Measurements from ENCODE around the gene C1orf105.

GRCh38 chr1:172388490-172388889, 32.0 kb upstream of the C1orf105 start:
- TF ChIP-seq CTCF (conservative IDR thresholded peaks at IDR 0.05; ENCODE audit: low read depth in 2 of 2), result no peak
- no peak for TF ChIP-seq POLR2AphosphoS5 (IDR thresholded peaks at IDR 0.05; ENCODE audit: low read depth)
- TF ChIP-seq REST (IDR thresholded peaks at IDR 0.05; ENCODE audit: unreplicated experiment), result no peak
- no peak for TF ChIP-seq EZH2phosphoT487 (IDR thresholded peaks at IDR 0.05; ENCODE audit: unreplicated experiment)
- no peak for TF ChIP-seq ZNF331 (CRISPR knock-in tag; IDR thresholded peaks at IDR 0.05; ENCODE audit: low read depth)
- TF ChIP-seq EZH2 (IDR thresholded peaks at IDR 0.05; ENCODE audit: low read depth, unreplicated experiment), result no peak
- no peak for TF ChIP-seq CREB1 (CRISPR knock-in tag; IDR thresholded peaks at IDR 0.05; ENCODE audit: low read depth)
- TF ChIP-seq STAT1 (IDR thresholded peaks at IDR 0.05; ENCODE audit: unreplicated experiment), result no peak
- TF ChIP-seq ETS1 (IDR thresholded peaks at IDR 0.05), result no peak
- no peak for TF ChIP-seq NANOG (IDR thresholded peaks at IDR 0.05; ENCODE audit: borderline replicate concordance)
